Hepatocyte (in vitro differentiated cells): ENCODE data around the gene NT5DC1.

Experiments used
- EZH2 ChIP-seq: fragments of 200-600 bp; sonication (generic); IDR thresholded peaks from 2 replicates; pipeline ENCODE4 v1.6.1; 2016; ENCODE audit warnings: antibody characterized with exemption, mild to moderate bottlenecking, borderline replicate concordance
- EZH2phosphoT487 ChIP-seq: fragments of 200-600 bp; sonication (generic); IDR thresholded peaks from one replicate; pipeline ENCODE4 v1.6.1; 2018; ENCODE audit warnings: antibody characterized with exemption, mild to moderate bottlenecking, low read depth, moderate library complexity; ENCODE audit not compliant: unreplicated experiment, severe bottlenecking

DNA sequence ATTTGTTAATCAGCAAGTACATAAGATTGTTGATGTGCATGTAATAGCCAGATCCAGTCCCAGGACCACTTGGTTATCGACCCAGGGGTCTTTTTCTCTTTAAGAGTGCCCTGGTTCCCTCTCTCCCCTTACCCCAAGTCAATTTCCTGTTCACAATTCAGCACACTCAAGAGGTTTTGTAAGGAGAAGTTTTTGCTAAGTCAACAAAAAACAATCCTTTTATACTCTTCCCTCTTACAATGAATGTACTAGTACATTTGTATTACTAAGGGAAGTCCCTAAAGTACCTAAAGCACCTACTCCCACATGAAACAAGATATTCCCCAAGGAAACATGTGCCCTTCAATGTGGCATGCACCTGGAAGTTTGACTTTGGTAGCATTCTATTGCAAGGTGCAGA, 1.6 kb upstream of the NT5DC1 start:
- TF ChIP-seq EZH2phosphoT487 (no peak), EZH2 (no peak)
